Kidney (tissue), 14 donors: ENCODE results near the gene GNA14. TPM values are rescaled to one million over a fixed set of nuclear protein-coding genes. Genes with fewer than 3 reads are reported as not detected.

Experiments
- DNase-seq, 5 donors: peaks; one replicate each; pipeline ENCODE4 v3.0.0-alpha.2; 2013 to 2020
- FAIRE-seq: peaks from 2 replicates; lab custom pipeline; 2012; peaks lifted over from hg19 to GRCh38; lab: Jason Lieb, UNC
- H3K27ac ChIP-seq, 2 donors: one replicate each; pipeline ENCODE4 v1.7.0; 2013; ENCODE audit warnings: low read depth in 2 of 2, low read length in 2 of 2, inconsistent platforms in 1 of 2
- H3K27me3 ChIP-seq: one replicate; pipeline ENCODE4 v1.7.1; 2013; ENCODE audit warnings: low read length, inconsistent platforms; ENCODE audit not compliant: control insufficient read depth, insufficient read depth
- H3K36me3 ChIP-seq, 3 donors: one replicate each; pipeline versions ENCODE4 v1.7.0 to v1.7.1; 2013; ENCODE audit warnings: low read length in 3 of 3, control low read depth in 1 of 3, inconsistent platforms in 1 of 3; ENCODE audit not compliant: insufficient read depth in 3 of 3, control insufficient read depth in 2 of 3
- H3K4me1 ChIP-seq, 3 donors: one replicate each; pipeline versions ENCODE4 v1.7.0 to v1.7.1; 2013; ENCODE audit warnings: low read length in 3 of 3, inconsistent platforms in 1 of 3, low read depth in 1 of 3; ENCODE audit not compliant: control insufficient read depth in 2 of 3, insufficient read depth in 2 of 3
- H3K4me3 ChIP-seq, 3 donors: one replicate each; pipeline versions ENCODE4 v1.7.0 to v1.8.1; 2013; ENCODE audit warnings: low read length in 3 of 3, control low read depth in 1 of 3, inconsistent platforms in 1 of 3
- H3K9ac ChIP-seq, 3 donors: one replicate each; pipeline versions ENCODE4 v1.7.0 to v1.7.1; 2013; ENCODE audit warnings: low read length in 3 of 3, control low read depth in 1 of 3, inconsistent platforms in 1 of 3
- H3K9me3 ChIP-seq, 3 donors: one replicate each; pipeline versions ENCODE4 v1.7.0 to v1.7.1; 2013; ENCODE audit warnings: low read length in 3 of 3, control low read depth in 1 of 3, inconsistent platforms in 1 of 3; ENCODE audit not compliant: control insufficient read depth in 2 of 3, insufficient read depth in 1 of 3
- CTCF ChIP-seq: IDR thresholded peaks from 3 replicates; pipeline ENCODE4 v1.5.1; 2012; ENCODE audit warnings: mild to moderate bottlenecking, moderate library complexity, borderline replicate concordance; ENCODE audit not compliant: insufficient read depth; ENCODE audit errors: extremely low read depth
- intact Hi-C: fragments of 100-400 bp; cut with DNase I; formaldehyde crosslinking; loops from one replicate; pipeline ENCODE4 v1.11.1; 2022
- polyA plus RNA-seq: library from polyadenylated mRNA; stranded (reverse); fragments of 350-450 nt; fragmentation: Illumina TruSeq; extraction: RNeasy Lipid Tissue Mini Kit (QIAGEN cat#74804); gene quantifications from one replicate; pipeline ENCODE4 v1.2.3, GENCODE V29; 2014; ENCODE audit warnings: low read depth, low replicate concordance; ENCODE audit not compliant: insufficient read depth
- total RNA-seq: library from RNA; stranded (reverse); fragmentation: NEBNext Ultra II Directional; extraction: Animal tissue kit (Norgen Biotek cat#: 25700); gene quantifications from one replicate; pipeline ENCODE4 v1.2.1, GENCODE V29; 2021
- donor health status: control.
- donor health status: control.
- donor health status: control.
- donor health status: control.
- donor health status: control.
- donor health status: DM: yes; HTN: yes; CAD: no.
- donor health status: Normal renal cell carcinoma (clear cell type).

GNA14 gene
- total and polyA plus RNA-seq, 2 donors from 2014 or later, result 6.5 to 10.4 TPM

- Histone ChIP-seq H3K27me3 (no peaks in the 10 kb centered on the region), H3K4me3 (no peak overlapping the region), H3K9me3 (no peaks in the 10 kb centered on the region), H3K36me3 (no peaks in the 10 kb centered on the region), H3K27ac (peak overlapping the region in 1 of 2 donors; percentile 34), H3K9ac (no peak overlapping the region), H3K4me1 (no peaks in the 10 kb centered on the region)
- intact Hi-C loops, result no loop called here
- TF ChIP-seq CTCF, result no peak
- no peak for DNase-seq
- no peak for FAIRE-seq
Observed at GRCh38 chr9:77606526-77606925, 41.6 kb downstream of the GNA14 start.

DNA sequence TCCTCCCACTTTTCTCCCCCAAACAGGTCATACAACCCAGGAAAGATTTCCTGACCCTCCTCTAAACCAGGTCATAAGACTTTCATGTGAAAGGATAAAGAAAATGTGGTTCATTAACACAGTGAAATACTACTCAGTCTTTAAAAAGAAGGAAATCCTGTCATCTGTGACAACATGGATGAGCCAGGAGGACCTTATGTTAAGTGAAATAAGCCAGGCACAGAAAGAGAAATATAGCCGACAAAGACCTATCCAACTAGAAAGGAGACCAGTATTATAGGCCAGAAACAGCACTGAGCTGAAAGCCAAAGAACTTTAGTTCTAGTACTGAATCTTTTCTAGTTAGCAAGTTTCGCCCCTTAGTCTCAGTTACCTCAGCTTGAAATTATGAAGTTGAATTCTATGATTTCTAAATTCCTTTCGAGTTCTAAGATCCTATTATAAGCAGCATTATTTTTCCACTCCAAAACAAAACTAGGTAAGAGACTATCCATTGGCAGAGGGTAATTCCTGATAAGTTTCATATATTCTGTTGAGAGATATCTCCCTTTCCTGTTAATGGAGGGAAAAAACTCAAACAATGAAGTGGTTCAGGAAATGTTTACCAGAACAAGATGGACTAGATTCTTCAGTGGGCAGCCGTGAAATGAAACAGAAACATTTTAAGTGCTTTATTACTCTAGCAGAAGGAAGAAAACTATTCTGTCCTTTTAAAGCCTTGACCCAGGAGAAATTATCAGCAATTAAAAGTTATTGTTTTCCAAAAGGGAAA is 42.5 kb downstream of the GNA14 start:
- TF ChIP-seq CTCF, result no peak
- Histone ChIP-seq H3K36me3 (no peaks in the 10 kb centered on the region), H3K4me3 (no peak overlapping the region), H3K9ac (no peak overlapping the region), H3K9me3 (no peaks in the 10 kb centered on the region), H3K4me1 (no peaks in the 10 kb centered on the region), H3K27me3 (no peaks in the 10 kb centered on the region), H3K27ac (peak overlapping the region; percentile 30 to 34)
- DNase-seq (no peak), FAIRE-seq (no peak)
- intact Hi-C loops, result no loop called here

- no peaks in the 10 kb centered on the region for H3K27me3 ChIP-seq
- no peak for TF ChIP-seq CTCF
- H3K9me3 ChIP-seq, result no peaks in the 10 kb centered on the region
- no peak overlapping the region for H3K9ac ChIP-seq
- no peaks in the 10 kb centered on the region for H3K4me1 ChIP-seq
- intact Hi-C loops, result no loop called here
- H3K27ac ChIP-seq, result no peak overlapping the region
- H3K36me3 ChIP-seq, result no peaks in the 10 kb centered on the region
- DNase-seq, result no peak
- H3K4me3 ChIP-seq, result no peak overlapping the region
- FAIRE-seq, result no peak
Observed at GRCh38 chr9:77604316-77604715, 43.8 kb downstream of the GNA14 start.
